Loucy (cell line): ENCODE measurements around the gene BCCIP.

Experiments used
- H2AFZ ChIP-seq: fragments of 200-600 bp; sonication (generic); 2 replicates; pipeline ENCODE4 v1.6.0; 2016; ENCODE audit warnings: antibody characterized with exemption, mild to moderate bottlenecking, low read length, moderate library complexity
- H3F3A ChIP-seq: fragments of 200-600 bp; 2 replicates; pipeline ENCODE4 v1.6.0; 2016; ENCODE audit warnings: antibody characterized with exemption, low read depth, mild to moderate bottlenecking
- H3K27me3 ChIP-seq: fragments of 200-600 bp; sonication (generic); 2 replicates; pipeline ENCODE4 v1.6.1; 2014; ENCODE audit warnings: low read length, mild to moderate bottlenecking; ENCODE audit not compliant: insufficient read depth, poor library complexity, severe bottlenecking
- H3K36me3 ChIP-seq: fragments of 200-600 bp; sonication (generic); 2 replicates; pipeline ENCODE4 v1.6.1; 2016; ENCODE audit warnings: low read length; ENCODE audit not compliant: insufficient read depth
- H3K4me1 ChIP-seq: fragments of 200-600 bp; sonication (generic); 2 replicates; pipeline ENCODE4 v1.5.1; 2014; ENCODE audit warnings: low read length, mild to moderate bottlenecking; ENCODE audit not compliant: insufficient read depth, poor library complexity, severe bottlenecking
- H3K4me2 ChIP-seq: fragments of 200-600 bp; sonication (generic); 2 replicates; pipeline ENCODE4 v1.6.0; 2014; ENCODE audit warnings: antibody characterized with exemption, low read length, low read depth, mild to moderate bottlenecking; ENCODE audit not compliant: poor library complexity, severe bottlenecking
- H3K4me3 ChIP-seq: fragments of 200-600 bp; sonication (generic); 2 replicates; pipeline ENCODE4 v1.5.1; 2014; ENCODE audit warnings: low read length, mild to moderate bottlenecking, mixed read lengths; ENCODE audit not compliant: poor library complexity, severe bottlenecking
- H3K79me2 ChIP-seq: fragments of 200-600 bp; sonication (generic); 2 replicates; pipeline ENCODE4 v1.6.1; 2014; ENCODE audit warnings: low read length; ENCODE audit not compliant: insufficient read depth
- H3K9ac ChIP-seq: fragments of 200-600 bp; sonication (generic); 2 replicates; pipeline ENCODE4 v1.6.0; 2014; ENCODE audit warnings: mild to moderate bottlenecking, low read depth, low read length, moderate library complexity; ENCODE audit not compliant: poor library complexity, severe bottlenecking
- H3K9me2 ChIP-seq: fragments of 200-600 bp; sonication (generic); replicated peaks from 2 replicates; pipeline ENCODE4 v1.6.1; 2016; ENCODE audit warnings: low read depth, low read length, mixed read lengths
- H3K9me3 ChIP-seq: fragments of 200-600 bp; sonication (generic); 2 replicates; pipeline ENCODE4 v1.6.1; 2014; ENCODE audit warnings: mild to moderate bottlenecking, antibody characterized with exemption, low read length, low read depth; ENCODE audit not compliant: insufficient read depth
- H4K20me1 ChIP-seq: fragments of 200-600 bp; sonication (generic); 2 replicates; pipeline ENCODE4 v1.6.0; 2014; ENCODE audit warnings: antibody characterized with exemption, low read length, mild to moderate bottlenecking; ENCODE audit not compliant: insufficient read depth, poor library complexity, severe bottlenecking
- CTCF ChIP-seq: fragments of 200-600 bp; sonication (generic); conservative IDR thresholded peaks from 2 replicates; pipeline ENCODE4 v1.5.1; 2014; ENCODE audit warnings: mild to moderate bottlenecking, antibody characterized with exemption, low read length
- EZH2phosphoT487 ChIP-seq: fragments of 200-600 bp; IDR thresholded peaks from 2 replicates; pipeline ENCODE4 v1.6.1; 2018; ENCODE audit warnings: antibody characterized with exemption, mild to moderate bottlenecking, moderate library complexity, borderline replicate concordance

Gene BCCIP

GRCh38 chr10:125785791-125786190 is 37.6 kb upstream of the BCCIP start:
- Histone ChIP-seq H3K9ac (no peak overlapping the region), H2AFZ (no peak overlapping the region), H3F3A (no peaks in the 10 kb centered on the region), H3K79me2 (no peaks in the 10 kb centered on the region), H3K9me2 (no peaks in the 10 kb centered on the region), H3K27me3 (no peaks in the 10 kb centered on the region), H3K4me3 (no peak overlapping the region), H3K9me3 (no peaks in the 10 kb centered on the region), H4K20me1 (no peaks in the 10 kb centered on the region), H3K4me2 (no peak overlapping the region), H3K36me3 (no peaks in the 10 kb centered on the region), H3K4me1 (peaks cover 23% of the 10 kb centered on the region)
- no peak for TF ChIP-seq CTCF
- no peak for TF ChIP-seq EZH2phosphoT487

GRCh38 chr10:125788156-125789034 is 35.0 kb upstream of the BCCIP start:
- Histone ChIP-seq H4K20me1 (no peaks in the 10 kb centered on the region), H3F3A (no peaks in the 10 kb centered on the region), H3K36me3 (no peaks in the 10 kb centered on the region), H3K4me1 (peaks cover 23% of the 10 kb centered on the region), H3K4me3 (peak overlapping the region; percentile 43), H3K9me3 (no peaks in the 10 kb centered on the region), H2AFZ (peak overlapping the region; percentile 82), H3K27me3 (no peaks in the 10 kb centered on the region), H3K4me2 (peak overlapping the region; percentile 80), H3K79me2 (no peaks in the 10 kb centered on the region), H3K9me2 (no peaks in the 10 kb centered on the region), H3K9ac (peak overlapping the region; percentile 48)
- TF ChIP-seq CTCF, result no peak
- no peak for TF ChIP-seq EZH2phosphoT487

GRCh38 chr10:125792342-125793300 is 30.7 kb upstream of the BCCIP start:
- peaks cover 9% of the 10 kb centered on the region; the same call in 1 of the 2 replicates for H3K36me3 ChIP-seq
- no peak overlapping the region for H3K4me2 ChIP-seq
- H2AFZ ChIP-seq, result no peak overlapping the region

More at GRCh38 chr10:125792342-125793300, 30.7 kb upstream of the BCCIP start:
- H3K79me2 ChIP-seq, result no peaks in the 10 kb centered on the region
- H3F3A ChIP-seq, result no peaks in the 10 kb centered on the region
- no peak overlapping the region for H3K9ac ChIP-seq
- no peaks in the 10 kb centered on the region for H3K9me3 ChIP-seq
- no peaks in the 10 kb centered on the region for H3K27me3 ChIP-seq
- TF ChIP-seq CTCF (no peak), EZH2phosphoT487 (no peak)
- no peaks in the 10 kb centered on the region for H4K20me1 ChIP-seq
- peaks cover 22% of the 10 kb centered on the region for H3K4me1 ChIP-seq
- H3K9me2 ChIP-seq, result no peaks in the 10 kb centered on the region
- no peak overlapping the region for H3K4me3 ChIP-seq
